Measurements from ENCODE around the gene LDHA.

Gene LDHA

GRCh38 chr11:18394275-18394927 lies at the start of gene LDHA:
Gene LDHA, plus strand, starts transcription at chr11:18394563. Its CDS starts 2,280 bp downstream, at chr11:18396843.
- peak; percentile 98 for DNase-seq (ENCODE audit: low spot score)

- no peak for DNase-seq (ENCODE audit: low spot score)
Measured at GRCh38 chr11:18347471-18348125, 46.8 kb upstream of the LDHA start.

- DNase-seq (ENCODE audit: low spot score), result no peak
Measured at GRCh38 chr11:18352581-18352980, 41.8 kb upstream of the LDHA start.

- DNase-seq (ENCODE audit: low spot score), result no peak
Measured at GRCh38 chr11:18358646-18359045, 35.7 kb upstream of the LDHA start.

GRCh38 chr11:18361154-18361553 lies 33.2 kb upstream of the LDHA start:
- DNase-seq (ENCODE audit: low spot score), result no peak

- no peak for DNase-seq (ENCODE audit: low spot score)
Measured at GRCh38 chr11:18364495-18365073, 29.8 kb upstream of the LDHA start.

GRCh38 chr11:18365741-18366140 lies 28.6 kb upstream of the LDHA start:
- no peak for DNase-seq (ENCODE audit: low spot score)

- no peak for DNase-seq (ENCODE audit: low spot score)
Measured at GRCh38 chr11:18366286-18366685, 28.1 kb upstream of the LDHA start.

- no peak for DNase-seq (ENCODE audit: low spot score)
Measured at GRCh38 chr11:18367431-18367830, 26.9 kb upstream of the LDHA start.

GRCh38 chr11:18368221-18368620 lies 26.1 kb upstream of the LDHA start:
- DNase-seq (ENCODE audit: low spot score), result no peak

GRCh38 chr11:18369398-18369797 lies 25.0 kb upstream of the LDHA start:
- no peak for DNase-seq (ENCODE audit: low spot score)

- no peak for DNase-seq (ENCODE audit: low spot score)
Measured at GRCh38 chr11:18371279-18371678, 23.1 kb upstream of the LDHA start.

- no peak for DNase-seq (ENCODE audit: low spot score)
Measured at GRCh38 chr11:18372201-18372600, 22.2 kb upstream of the LDHA start.

- no peak for DNase-seq (ENCODE audit: low spot score)
Measured at GRCh38 chr11:18374956-18375355, 19.4 kb upstream of the LDHA start.

GRCh38 chr11:18375941-18376340 lies 18.4 kb upstream of the LDHA start:
- no peak for DNase-seq (ENCODE audit: low spot score)

- DNase-seq (ENCODE audit: low spot score), result no peak
Measured at GRCh38 chr11:18379201-18379600, 15.2 kb upstream of the LDHA start.

GRCh38 chr11:18383388-18384156 lies 10.8 kb upstream of the LDHA start:
- DNase-seq (ENCODE audit: low spot score), result peak; percentile 79

GRCh38 chr11:18384157-18384641 lies 10.2 kb upstream of the LDHA start:
- peak; percentile 21 for DNase-seq (ENCODE audit: low spot score)

- DNase-seq (ENCODE audit: low spot score), result no peak
Measured at GRCh38 chr11:18390088-18390487, 4.3 kb upstream of the LDHA start.

- peak; percentile 4 for DNase-seq (ENCODE audit: low spot score)
Measured at GRCh38 chr11:18392434-18393321, 1.7 kb upstream of the LDHA start.

- DNase-seq (ENCODE audit: low spot score), result no peak
Measured at GRCh38 chr11:18393581-18394274, 635 bp upstream of the LDHA start.

Data from CD4-positive, alpha-beta T cell treated with Interleukin-6 at 100 ng/mL for 8 hours (primary cell).